ENCODE measurements around the gene LMNB1.
A peak's percentile ranks its signal among the peaks of the same experiment; 100 is the strongest.

Gene LMNB1

DNA sequence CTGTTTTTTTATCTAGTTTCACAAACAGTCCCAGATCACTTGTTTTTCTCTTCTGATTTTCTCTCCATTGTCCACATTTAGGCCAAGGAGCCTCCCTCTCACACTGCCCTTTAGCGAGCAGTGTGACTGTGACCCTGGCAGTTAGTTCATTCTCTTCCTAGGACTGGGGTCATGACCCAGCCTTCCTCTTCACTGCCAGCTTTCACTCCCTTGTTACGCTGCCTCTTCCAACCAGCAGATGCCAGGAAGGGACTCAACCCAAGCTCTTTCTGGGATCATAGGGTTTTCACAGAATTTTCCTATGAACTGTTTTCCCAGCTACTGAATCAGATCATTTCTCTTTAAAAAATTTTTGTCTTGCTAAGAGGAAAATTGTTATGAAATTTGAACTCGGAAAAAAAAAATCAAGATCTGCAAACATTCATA, 70.9 kb downstream of the LMNB1 start:
- Histone ChIP-seq H3K4me1 (peaks cover 0 to 29% (median 1%) of the 10 kb centered on the region in 4 donors), H3K27ac (peak overlapping the region; percentile 34 to 44)
- TF ChIP-seq, protein P1, sequence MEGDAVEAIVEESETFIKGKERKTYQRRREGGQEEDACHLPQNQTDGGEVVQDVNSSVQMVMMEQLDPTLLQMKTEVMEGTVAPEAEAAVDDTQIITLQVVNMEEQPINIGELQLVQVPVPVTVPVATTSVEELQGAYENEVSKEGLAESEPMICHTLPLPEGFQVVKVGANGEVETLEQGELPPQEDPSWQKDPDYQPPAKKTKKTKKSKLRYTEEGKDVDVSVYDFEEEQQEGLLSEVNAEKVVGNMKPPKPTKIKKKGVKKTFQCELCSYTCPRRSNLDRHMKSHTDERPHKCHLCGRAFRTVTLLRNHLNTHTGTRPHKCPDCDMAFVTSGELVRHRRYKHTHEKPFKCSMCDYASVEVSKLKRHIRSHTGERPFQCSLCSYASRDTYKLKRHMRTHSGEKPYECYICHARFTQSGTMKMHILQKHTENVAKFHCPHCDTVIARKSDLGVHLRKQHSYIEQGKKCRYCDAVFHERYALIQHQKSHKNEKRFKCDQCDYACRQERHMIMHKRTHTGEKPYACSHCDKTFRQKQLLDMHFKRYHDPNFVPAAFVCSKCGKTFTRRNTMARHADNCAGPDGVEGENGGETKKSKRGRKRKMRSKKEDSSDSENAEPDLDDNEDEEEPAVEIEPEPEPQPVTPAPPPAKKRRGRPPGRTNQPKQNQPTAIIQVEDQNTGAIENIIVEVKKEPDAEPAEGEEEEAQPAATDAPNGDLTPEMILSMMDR (IDR thresholded peaks at IDR 0.05), result no peak

GRCh38 chr5:126848253-126848652, 71.3 kb downstream of the LMNB1 start:
- Histone ChIP-seq H3K9me3 (no peaks in the 10 kb centered on the region), H3K4me3 (no peak overlapping the region), H3K4me1 (peaks cover 0 to 29% (median 1%) of the 10 kb centered on the region in 4 donors), H3K27ac (peak overlapping the region in 1 of 2 donors; percentile 39), H3K27me3 (no peaks in the 10 kb centered on the region), H3K36me3 (no peaks in the 10 kb centered on the region)
- intact Hi-C loops (cut with DNase I; ENCODE audit: low total_unique reads), result no loop called here
- TF ChIP-seq, protein P1 (IDR thresholded peaks at IDR 0.05), result no peak
- no peak for DNase-seq

More for the DNA sequence above, 70.9 kb downstream of the LMNB1 start:
- H3K9me3 ChIP-seq, result no peaks in the 10 kb centered on the region
- H3K4me3 ChIP-seq, result no peak overlapping the region
- H3K36me3 ChIP-seq, result no peaks in the 10 kb centered on the region
- intact Hi-C loops (cut with DNase I; ENCODE audit: low total_unique reads), result no loop called here
- DNase-seq, result peak; percentile 61 to 70
- H3K27me3 ChIP-seq, result no peaks in the 10 kb centered on the region

DNA sequence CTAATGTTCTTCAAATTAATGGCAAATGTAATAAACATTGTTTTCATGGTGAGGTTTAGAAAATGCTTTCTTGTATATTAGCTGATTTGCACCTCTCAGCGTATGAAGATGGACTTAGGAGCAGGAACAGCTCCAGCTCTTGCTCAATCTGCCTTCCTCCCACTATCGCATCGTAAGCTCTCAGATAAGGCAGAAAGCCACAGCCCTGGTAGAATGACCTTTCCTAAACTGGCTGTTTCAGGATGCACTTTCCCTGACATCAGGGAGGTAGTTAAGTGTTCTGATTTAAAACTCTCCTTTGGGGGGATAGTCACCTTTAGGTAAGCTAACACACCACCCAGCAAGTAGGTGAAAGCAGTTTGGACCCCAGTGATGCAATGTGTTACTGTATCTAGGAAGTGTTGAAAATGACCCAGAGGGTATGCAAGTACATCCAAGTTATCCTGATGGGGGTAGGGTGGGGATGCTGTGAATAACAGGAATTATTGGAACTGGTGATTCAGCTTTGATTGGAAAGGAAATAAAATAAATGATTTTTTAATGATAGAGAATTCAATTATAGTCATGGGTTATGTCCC, 72.3 kb downstream of the LMNB1 start:
- H3K27me3 ChIP-seq, result peaks cover 0 to 2% of the 10 kb centered on the region in 2 donors
- intact Hi-C loops (cut with DNase I; ENCODE audit: low total_unique reads), result no loop called here
- H3K36me3 ChIP-seq, result no peaks in the 10 kb centered on the region
- peaks cover 0 to 29% (median 1%) of the 10 kb centered on the region in 4 donors for H3K4me1 ChIP-seq
- no peak overlapping the region for H3K4me3 ChIP-seq
- TF ChIP-seq, protein P1 (IDR thresholded peaks at IDR 0.05), result no peak
- H3K9me3 ChIP-seq, result no peaks in the 10 kb centered on the region
- peak overlapping the region in 1 of 2 donors; percentile 39 for H3K27ac ChIP-seq
- peak in 1 of 2 donors; percentile 52 for DNase-seq

DNA sequence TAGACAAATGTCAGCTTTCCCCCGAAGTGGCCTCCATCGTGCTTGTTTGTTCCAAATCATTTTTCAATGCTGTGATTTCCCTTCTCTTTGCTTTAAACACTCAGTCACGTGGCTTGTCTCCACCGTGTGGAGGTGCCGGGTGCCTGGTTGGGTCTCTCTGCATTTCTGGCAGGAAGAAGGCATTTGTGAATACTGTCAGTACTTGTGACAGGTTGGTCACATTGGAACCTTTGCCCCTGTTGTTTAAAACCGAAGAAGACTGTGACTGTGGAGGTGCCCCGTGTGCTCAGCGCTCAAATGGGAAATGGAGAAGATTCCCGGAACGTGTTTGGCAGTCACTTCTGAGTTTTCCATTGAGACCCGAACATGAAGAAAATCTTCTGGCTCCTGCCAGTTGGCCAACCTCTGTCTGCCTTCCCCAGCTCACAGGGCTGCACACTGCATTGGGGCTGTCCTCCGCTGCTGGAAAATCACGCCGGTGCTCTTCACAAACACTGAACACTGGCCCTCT, 74.6 kb downstream of the LMNB1 start:
- Histone ChIP-seq H3K27me3 (peaks cover 0 to 2% of the 10 kb centered on the region in 2 donors), H3K27ac (peak overlapping the region; percentile 40 to 47), H3K36me3 (no peaks in the 10 kb centered on the region), H3K9me3 (no peaks in the 10 kb centered on the region), H3K4me3 (no peak overlapping the region), H3K4me1 (peaks cover 0 to 20% (median under 1%) of the 10 kb centered on the region in 4 donors)
- DNase-seq, result peak; percentile 47 to 68
- intact Hi-C loops (cut with DNase I; ENCODE audit: low total_unique reads), result no loop called here
- TF ChIP-seq, protein P1 (IDR thresholded peaks at IDR 0.05), result no peak

DNA sequence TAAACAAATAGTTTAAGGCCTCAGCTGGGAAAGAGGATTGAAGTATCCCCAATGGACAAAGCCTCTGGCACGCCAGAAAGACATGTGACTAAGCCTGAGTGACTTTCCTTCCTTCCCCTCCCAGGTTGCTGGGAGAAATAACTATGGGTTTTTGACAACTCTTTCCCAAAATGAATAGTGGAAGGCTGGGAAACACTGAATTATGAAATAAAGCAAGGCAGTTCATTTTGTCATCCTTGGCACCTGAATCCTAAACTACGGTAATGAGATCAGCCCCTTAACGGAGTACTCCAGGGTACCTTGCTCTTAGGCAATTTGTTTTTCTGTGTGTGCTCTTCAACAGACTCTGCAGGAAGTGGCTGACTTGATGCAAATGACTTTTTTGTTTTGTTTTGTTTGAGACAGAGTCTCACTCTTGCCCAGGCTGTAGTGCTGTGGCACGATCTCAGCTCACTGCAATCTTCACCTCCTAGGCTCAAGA, 75.2 kb downstream of the LMNB1 start:
- H3K4me3 ChIP-seq, result no peak overlapping the region
- no peak for DNase-seq
- H3K27me3 ChIP-seq, result peaks cover 0 to 2% of the 10 kb centered on the region in 2 donors
- H3K4me1 ChIP-seq, result peaks cover 0 to 15% (median 0%) of the 10 kb centered on the region in 4 donors
- H3K9me3 ChIP-seq, result no peaks in the 10 kb centered on the region
- H3K36me3 ChIP-seq, result no peaks in the 10 kb centered on the region
- peak overlapping the region; percentile 40 to 47 for H3K27ac ChIP-seq
- TF ChIP-seq, protein P1 (IDR thresholded peaks at IDR 0.05), result no peak
- intact Hi-C loops (cut with DNase I; ENCODE audit: low total_unique reads), result no loop called here
